Stimulated activated CD8-positive, alpha-beta memory T cell treated with anti-CD3 and anti-CD28 coated beads, Interleukin-12 subunit alpha, Interleukin-12 subunit beta, amount 100 ng/mL, for 4 hours (primary cell): ENCODE data around the gene PRSS1.
"Not testable (repeated sequence)": the region's sequence is repeated elsewhere in the genome, so short reads cannot be mapped to it uniquely, and the experiment has no call there.

Experiments
- DNase-seq: peaks from one replicate; pipeline ENCODE4 v3.0.0-alpha.2; 2020; ENCODE audit warnings: low read depth

Gene PRSS1

GRCh38 chr7:142746264-142746663 is 3.0 kb upstream of the PRSS1 start:
- DNase-seq = no peak

- not testable (repeated sequence) for DNase-seq
These were observed 862 bp upstream of the PRSS1 start for GRCh38 chr7:142748410-142748809.

GRCh38 chr7:142750321-142750938 is 1.2 kb downstream of the PRSS1 start:
- DNase-seq = no peak

- DNase-seq = not testable (repeated sequence)
These were observed 2.4 kb downstream of the PRSS1 start for GRCh38 chr7:142751526-142752175.

GRCh38 chr7:142752376-142753225 is 3.3 kb downstream of the PRSS1 start:
- DNase-seq = no peak

- no peak for DNase-seq
These were observed 4.1 kb downstream of the PRSS1 start for GRCh38 chr7:142753366-142753765.

- DNase-seq = not testable (repeated sequence)
These were observed 4.7 kb downstream of the PRSS1 start for GRCh38 chr7:142753925-142754491.

- no peak for DNase-seq
These were observed 5.7 kb downstream of the PRSS1 start for GRCh38 chr7:142754681-142755575.

- not testable (repeated sequence) for DNase-seq
These were observed 9.0 kb downstream of the PRSS1 start for GRCh38 chr7:142758312-142758711.

GRCh38 chr7:142759433-142759832 is 10.2 kb downstream of the PRSS1 start:
- no peak for DNase-seq

GRCh38 chr7:142760071-142760642 is 10.9 kb downstream of the PRSS1 start:
- no peak for DNase-seq

- DNase-seq = not testable (repeated sequence)
These were observed 12.3 kb downstream of the PRSS1 start for GRCh38 chr7:142761606-142762005.

GRCh38 chr7:142762104-142762503 is 12.8 kb downstream of the PRSS1 start:
- no peak for DNase-seq

- no peak for DNase-seq
These were observed 18.2 kb downstream of the PRSS1 start for GRCh38 chr7:142767451-142767850.

- no peak for DNase-seq
These were observed 18.6 kb downstream of the PRSS1 start for GRCh38 chr7:142767861-142768260.

- DNase-seq = not testable (repeated sequence)
These were observed 19.6 kb downstream of the PRSS1 start for GRCh38 chr7:142768885-142769284.

GRCh38 chr7:142770661-142771352 is 21.5 kb downstream of the PRSS1 start, which contains the start of gene PRSS2:
Gene PRSS2 (plus strand): TSS chr7:142770970. CDS start chr7:142770983, 13 bp downstream.
- no peak for DNase-seq

- no peak for DNase-seq
These were observed 22.1 kb downstream of the PRSS1 start for GRCh38 chr7:142771353-142771723.

GRCh38 chr7:142772051-142772450 is 22.8 kb downstream of the PRSS1 start:
- DNase-seq = no peak

GRCh38 chr7:142772673-142773072 is 23.4 kb downstream of the PRSS1 start:
- DNase-seq = no peak
